HCT116 (cell line): ENCODE data around the gene USP32.

Source experiments
- CEBPB ChIP-seq: IDR thresholded peaks from 2 replicates; pipeline ENCODE4 v1.6.1; 2012; ENCODE audit warnings: low read depth
- CTCF ChIP-seq, 3 experiments: fragments of 200-600 bp in 1 of 3; sonication (generic) in 1 of 3; IDR thresholded peaks in 2 of 3; conservative IDR thresholded peaks in 1 of 3; 2 replicates each; pipeline ENCODE4 v1.5.1; 2012 to 2017; ENCODE audit warnings: low read depth in 2 of 3, low read length in 2 of 3, antibody characterized with exemption in 1 of 3, borderline replicate concordance in 1 of 3, control low read depth in 1 of 3, mild to moderate bottlenecking in 1 of 3, mixed read lengths in 1 of 3, mixed run types in 1 of 3, moderate library complexity in 1 of 3; ENCODE audit not compliant: insufficient read depth in 1 of 3
- EZH2phosphoT487 ChIP-seq: fragments of 200-600 bp; IDR thresholded peaks from 2 replicates; pipeline ENCODE4 v1.6.1; 2018; ENCODE audit warnings: antibody characterized with exemption, borderline replicate concordance
- FOSL1 ChIP-seq: IDR thresholded peaks from 2 replicates; pipeline ENCODE4 v1.6.1; 2012; ENCODE audit warnings: low read depth
- MAX ChIP-seq: IDR thresholded peaks from 2 replicates; pipeline ENCODE4 v1.6.1; 2012
- POLR2A ChIP-seq: IDR thresholded peaks from 2 replicates; pipeline ENCODE4 v1.7.0; 2011; ENCODE audit warnings: borderline replicate concordance; ENCODE audit not compliant: insufficient read depth, insufficient read length; ENCODE audit errors: extremely low read depth
- POLR2AphosphoS5 ChIP-seq: IDR thresholded peaks from 2 replicates; pipeline ENCODE4 v1.6.1; 2011; ENCODE audit warnings: mild to moderate bottlenecking, low read depth, low read length, moderate library complexity
- RAD21 ChIP-seq: IDR thresholded peaks from 2 replicates; pipeline ENCODE4 v1.6.1; 2012; ENCODE audit warnings: low read depth, mild to moderate bottlenecking
- SP1 ChIP-seq: IDR thresholded peaks from 2 replicates; pipeline ENCODE4 v1.6.1; 2012; ENCODE audit warnings: low read depth
- ZNF274 ChIP-seq: fragments of 200-500 bp; sonication (Bioruptor generic); IDR thresholded peaks from 2 replicates; pipeline ENCODE4 v1.6.1; 2014; ENCODE audit warnings: mild to moderate bottlenecking, low read depth, low read length, inconsistent platforms
- TF ChIP-seq, protein P1 (sequence below): IDR thresholded peaks from 2 replicates; pipeline ENCODE4 v1.6.1; 2012; ENCODE audit warnings: low read depth

DNA sequence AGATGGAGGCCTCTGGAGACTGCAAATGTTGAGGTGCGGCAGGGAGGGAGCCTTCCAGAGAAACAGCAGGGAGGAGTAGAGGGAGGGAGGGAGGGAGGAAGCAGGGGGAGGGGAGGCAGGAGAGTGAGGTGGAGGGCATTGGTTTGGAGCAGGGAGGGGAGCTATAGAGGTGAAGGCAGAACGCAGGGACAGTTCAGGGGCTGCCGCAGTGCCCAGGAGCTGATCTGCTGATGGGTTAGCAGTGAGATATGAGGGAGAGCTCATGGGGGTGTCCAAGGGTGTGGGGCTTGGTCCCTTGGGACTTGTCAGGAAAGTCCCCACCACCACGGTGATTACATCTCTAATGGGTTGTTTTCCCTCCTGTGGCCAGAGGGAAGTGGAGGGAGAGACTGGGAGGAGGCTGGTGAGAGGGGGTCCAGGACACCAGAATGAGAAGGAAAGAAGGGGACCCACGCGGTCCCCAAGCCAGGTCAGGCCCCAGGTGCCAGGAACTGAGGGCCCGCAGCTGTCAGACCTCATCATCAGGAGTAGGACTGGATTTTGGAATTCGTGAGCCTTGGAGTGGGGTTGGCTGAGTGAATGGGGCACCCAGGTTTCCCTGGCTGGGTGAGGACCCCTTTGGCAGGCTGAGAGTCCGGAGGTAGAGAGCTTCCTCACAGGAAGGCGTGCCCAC lies 231.0 kb downstream of the USP32 start:
- no peak for TF ChIP-seq CTCF (IDR thresholded peaks at IDR 0.05 in 2 of 3, conservative IDR thresholded peaks at IDR 0.05 in 1 of 3; ENCODE audit: borderline replicate concordance in 1 of 3, insufficient read depth in 1 of 3, low read depth in 2 of 3, low read length in 2 of 3)
- no peak for TF ChIP-seq POLR2A
- TF ChIP-seq CEBPB: no peak
- no peak for TF ChIP-seq SP1
- no peak for TF ChIP-seq ZNF274
- TF ChIP-seq POLR2AphosphoS5: no peak
- no peak for TF ChIP-seq RAD21
- no peak for TF ChIP-seq EZH2phosphoT487
- TF ChIP-seq, protein P1, sequence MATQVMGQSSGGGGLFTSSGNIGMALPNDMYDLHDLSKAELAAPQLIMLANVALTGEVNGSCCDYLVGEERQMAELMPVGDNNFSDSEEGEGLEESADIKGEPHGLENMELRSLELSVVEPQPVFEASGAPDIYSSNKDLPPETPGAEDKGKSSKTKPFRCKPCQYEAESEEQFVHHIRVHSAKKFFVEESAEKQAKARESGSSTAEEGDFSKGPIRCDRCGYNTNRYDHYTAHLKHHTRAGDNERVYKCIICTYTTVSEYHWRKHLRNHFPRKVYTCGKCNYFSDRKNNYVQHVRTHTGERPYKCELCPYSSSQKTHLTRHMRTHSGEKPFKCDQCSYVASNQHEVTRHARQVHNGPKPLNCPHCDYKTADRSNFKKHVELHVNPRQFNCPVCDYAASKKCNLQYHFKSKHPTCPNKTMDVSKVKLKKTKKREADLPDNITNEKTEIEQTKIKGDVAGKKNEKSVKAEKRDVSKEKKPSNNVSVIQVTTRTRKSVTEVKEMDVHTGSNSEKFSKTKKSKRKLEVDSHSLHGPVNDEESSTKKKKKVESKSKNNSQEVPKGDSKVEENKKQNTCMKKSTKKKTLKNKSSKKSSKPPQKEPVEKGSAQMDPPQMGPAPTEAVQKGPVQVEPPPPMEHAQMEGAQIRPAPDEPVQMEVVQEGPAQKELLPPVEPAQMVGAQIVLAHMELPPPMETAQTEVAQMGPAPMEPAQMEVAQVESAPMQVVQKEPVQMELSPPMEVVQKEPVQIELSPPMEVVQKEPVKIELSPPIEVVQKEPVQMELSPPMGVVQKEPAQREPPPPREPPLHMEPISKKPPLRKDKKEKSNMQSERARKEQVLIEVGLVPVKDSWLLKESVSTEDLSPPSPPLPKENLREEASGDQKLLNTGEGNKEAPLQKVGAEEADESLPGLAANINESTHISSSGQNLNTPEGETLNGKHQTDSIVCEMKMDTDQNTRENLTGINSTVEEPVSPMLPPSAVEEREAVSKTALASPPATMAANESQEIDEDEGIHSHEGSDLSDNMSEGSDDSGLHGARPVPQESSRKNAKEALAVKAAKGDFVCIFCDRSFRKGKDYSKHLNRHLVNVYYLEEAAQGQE: no peak
- TF ChIP-seq MAX: no peak
- no peak for TF ChIP-seq FOSL1
